Smooth muscle cell (in vitro differentiated cells): Measurements from ENCODE around the gene ZAP70. TPM values are rescaled to one million over a fixed set of nuclear protein-coding genes. Genes with fewer than 3 reads are reported as not detected.
"Not testable (repeated sequence)": the region's sequence is repeated elsewhere in the genome, so short reads cannot be mapped to it uniquely, and the experiment has no call there.

Source experiments
- DNase-seq: peaks from one replicate; lab custom pipeline; 2025; ENCODE audit not compliant: unreplicated experiment; lab: John Stamatoyannopoulos, UW
- H2AFZ ChIP-seq: fragments of 200-600 bp; sonication (generic); 2 replicates; pipeline ENCODE4 v1.6.0; 2016; ENCODE audit warnings: antibody characterized with exemption, low read depth, mild to moderate bottlenecking
- H3F3A ChIP-seq: fragments of 200-600 bp; sonication (generic); 2 replicates; pipeline ENCODE4 v1.6.0; 2017; ENCODE audit warnings: antibody characterized with exemption, low read depth
- H3K27ac ChIP-seq: fragments of 200-600 bp; sonication (generic); 2 replicates; pipeline ENCODE4 v1.5.1; 2016; ENCODE audit warnings: low read depth, mild to moderate bottlenecking
- H3K27me3 ChIP-seq: fragments of 200-600 bp; sonication (generic); 2 replicates; pipeline ENCODE4 v1.6.1; 2016; ENCODE audit warnings: low read depth, mild to moderate bottlenecking
- H3K36me3 ChIP-seq: fragments of 200-600 bp; sonication (generic); 2 replicates; pipeline ENCODE4 v1.5.1; 2016; ENCODE audit warnings: low read depth
- H3K4me1 ChIP-seq: fragments of 200-600 bp; sonication (generic); 2 replicates; pipeline ENCODE4 v1.5.1; 2016; ENCODE audit warnings: low read depth
- H3K4me2 ChIP-seq: fragments of 200-600 bp; sonication (generic); 2 replicates; pipeline ENCODE4 v1.6.0; 2016; ENCODE audit warnings: mild to moderate bottlenecking
- H3K4me3 ChIP-seq: fragments of 200-600 bp; sonication (generic); 2 replicates; pipeline ENCODE4 v1.5.1; 2016; ENCODE audit warnings: mild to moderate bottlenecking
- H3K79me2 ChIP-seq: fragments of 200-600 bp; sonication (generic); 2 replicates; pipeline ENCODE4 v1.6.0; 2016; ENCODE audit warnings: low read depth, mild to moderate bottlenecking
- H3K9ac ChIP-seq: fragments of 200-600 bp; sonication (generic); 2 replicates; pipeline ENCODE4 v1.6.0; 2016; ENCODE audit warnings: low read depth
- H3K9me3 ChIP-seq: fragments of 200-600 bp; sonication (generic); replicated peaks from 2 replicates; pipeline ENCODE4 v1.5.1; 2016; ENCODE audit warnings: low read depth
- H4K20me1 ChIP-seq: fragments of 200-600 bp; sonication (generic); 2 replicates; pipeline ENCODE4 v1.6.0; 2016; ENCODE audit warnings: low read depth
- WGBS: methylation state at CpG from one replicate; pipeline ENCODE4 v1.1.7; 2016; ENCODE audit warnings: low lambda C conversion rate; 5-methylcytosine and 5-hydroxymethylcytosine counted together
- polyA plus RNA-seq: library from polyadenylated mRNA; unstranded; fragments of >200 nt; fragmentation: Nextera tagmentation; extraction: Ambion mirVana; gene quantifications from 2 replicates; pipeline ENCODE4 v1.2.1, GENCODE V29; 2016
- total RNA-seq: library from RNA; depleted of rRNA; stranded (reverse); fragments of >200 nt; gene quantifications from 2 replicates; pipeline ENCODE4 v1.2.3, GENCODE V29; 2014
- TF ChIP-seq, protein P1 (sequence below): fragments of 200-600 bp; sonication (generic); IDR thresholded peaks from 2 replicates; pipeline ENCODE4 v1.5.1; 2017; ENCODE audit warnings: borderline replicate concordance, mild to moderate bottlenecking, antibody characterized with exemption; ENCODE audit not compliant: insufficient read depth, poor library complexity, severe bottlenecking

The ZAP70 gene
- total and polyA plus RNA-seq, 2 experiments from 2014 or later, result 0.24 to 0.40 TPM

DNA sequence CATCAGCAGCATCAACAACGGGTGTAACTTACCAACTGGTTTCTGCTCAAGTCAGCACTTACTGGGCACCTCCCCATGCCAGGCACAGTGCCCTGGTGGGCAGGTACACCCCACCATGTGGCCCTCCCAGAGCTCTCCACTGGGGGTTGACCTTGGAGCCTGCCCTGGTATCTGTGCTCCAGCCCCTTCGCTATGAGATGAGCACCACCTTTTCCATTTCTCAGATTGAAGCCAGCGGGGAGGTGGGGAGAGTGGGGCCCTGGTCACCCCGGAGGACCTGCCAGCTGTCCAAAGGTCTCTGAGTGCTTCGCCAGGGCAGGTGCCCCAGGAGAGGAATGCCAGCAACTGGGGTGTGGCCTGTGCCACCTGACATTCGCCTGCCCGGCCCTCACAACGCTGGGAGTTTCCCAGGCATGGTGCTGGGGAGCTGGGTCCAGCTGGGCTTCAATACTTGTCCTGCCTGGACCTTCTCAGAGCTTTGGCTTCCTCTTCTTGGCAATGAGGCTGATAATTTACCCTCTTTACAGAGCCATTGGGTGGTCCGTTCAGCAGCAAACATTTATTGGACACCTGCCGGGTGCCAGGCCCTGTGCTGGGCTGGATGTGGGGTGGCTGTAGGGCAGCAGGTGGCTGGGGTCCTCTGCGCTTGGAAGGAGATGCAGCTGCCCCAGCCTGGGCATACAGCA lies 5.9 kb upstream of the ZAP70 start:
- WGBS, result 97% methylated on average over 11 of the region's 11 CpGs
- H3K9me3 ChIP-seq, result no peaks in the 10 kb centered on the region
- TF ChIP-seq, protein P1, sequence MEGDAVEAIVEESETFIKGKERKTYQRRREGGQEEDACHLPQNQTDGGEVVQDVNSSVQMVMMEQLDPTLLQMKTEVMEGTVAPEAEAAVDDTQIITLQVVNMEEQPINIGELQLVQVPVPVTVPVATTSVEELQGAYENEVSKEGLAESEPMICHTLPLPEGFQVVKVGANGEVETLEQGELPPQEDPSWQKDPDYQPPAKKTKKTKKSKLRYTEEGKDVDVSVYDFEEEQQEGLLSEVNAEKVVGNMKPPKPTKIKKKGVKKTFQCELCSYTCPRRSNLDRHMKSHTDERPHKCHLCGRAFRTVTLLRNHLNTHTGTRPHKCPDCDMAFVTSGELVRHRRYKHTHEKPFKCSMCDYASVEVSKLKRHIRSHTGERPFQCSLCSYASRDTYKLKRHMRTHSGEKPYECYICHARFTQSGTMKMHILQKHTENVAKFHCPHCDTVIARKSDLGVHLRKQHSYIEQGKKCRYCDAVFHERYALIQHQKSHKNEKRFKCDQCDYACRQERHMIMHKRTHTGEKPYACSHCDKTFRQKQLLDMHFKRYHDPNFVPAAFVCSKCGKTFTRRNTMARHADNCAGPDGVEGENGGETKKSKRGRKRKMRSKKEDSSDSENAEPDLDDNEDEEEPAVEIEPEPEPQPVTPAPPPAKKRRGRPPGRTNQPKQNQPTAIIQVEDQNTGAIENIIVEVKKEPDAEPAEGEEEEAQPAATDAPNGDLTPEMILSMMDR, result no peak

DNA sequence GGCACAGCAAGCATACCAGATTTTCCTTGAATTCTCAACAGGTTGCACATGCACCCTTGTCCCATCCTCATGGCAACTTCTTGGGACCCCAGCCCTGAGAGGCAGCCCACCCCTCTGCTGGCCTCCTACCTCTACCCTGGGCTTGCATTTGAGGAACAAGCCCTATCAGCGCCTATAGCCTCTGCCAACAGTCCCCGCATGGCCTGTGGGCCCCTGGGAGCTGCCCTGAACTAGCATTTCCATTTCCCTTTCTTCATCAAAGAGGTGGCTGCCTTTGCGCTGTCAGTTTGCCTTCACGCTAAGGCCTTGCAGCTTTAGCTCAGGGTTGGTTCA lies 5.4 kb upstream of the ZAP70 start:
- no peak for DNase-seq
- 97% methylated on average over 4 of the region's 4 CpGs for WGBS

More for the DNA sequence above, 5.9 kb upstream of the ZAP70 start:
- H2AFZ ChIP-seq, result no peak overlapping the region
- H3F3A ChIP-seq, result no peaks in the 10 kb centered on the region
- H3K36me3 ChIP-seq, result no peaks in the 10 kb centered on the region
- H3K79me2 ChIP-seq, result no peaks in the 10 kb centered on the region
- H3K4me2 ChIP-seq, result no peak overlapping the region
- H3K27me3 ChIP-seq, result no peaks in the 10 kb centered on the region
- no peak overlapping the region for H3K4me3 ChIP-seq
- no peak overlapping the region for H3K9ac ChIP-seq
- no peak overlapping the region for H3K27ac ChIP-seq
- no peaks in the 10 kb centered on the region for H3K4me1 ChIP-seq
- DNase-seq, result no peak
- H4K20me1 ChIP-seq, result no peaks in the 10 kb centered on the region

DNA sequence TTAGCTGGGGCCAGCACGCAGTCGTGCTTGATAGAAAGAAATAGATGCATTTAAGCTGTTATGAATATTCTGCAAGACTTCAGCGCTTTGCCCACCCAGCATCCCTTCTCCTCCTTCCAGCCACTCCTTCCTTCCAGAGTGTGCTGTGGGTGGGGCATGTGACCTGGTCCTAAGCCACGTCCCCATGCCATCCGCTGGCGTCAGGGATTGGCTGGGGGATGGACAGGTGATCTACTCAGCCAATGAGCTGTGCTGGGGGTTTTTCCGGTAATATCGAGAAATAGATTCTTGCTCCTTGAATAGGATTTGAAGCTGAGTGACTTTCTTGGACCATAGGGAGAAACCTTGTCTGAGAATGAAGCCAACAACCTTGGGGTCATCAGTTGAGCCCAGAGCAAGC lies 4.8 kb upstream of the ZAP70 start:
- TF ChIP-seq, protein P1, result no peak
- Histone ChIP-seq H3F3A (no peaks in the 10 kb centered on the region), H2AFZ (no peak overlapping the region), H3K27ac (no peak overlapping the region), H3K9ac (no peak overlapping the region), H3K27me3 (no peaks in the 10 kb centered on the region), H3K4me2 (no peak overlapping the region), H3K79me2 (no peaks in the 10 kb centered on the region), H4K20me1 (no peaks in the 10 kb centered on the region), H3K4me1 (no peaks in the 10 kb centered on the region), H3K9me3 (no peaks in the 10 kb centered on the region), H3K4me3 (no peak overlapping the region), H3K36me3 (no peaks in the 10 kb centered on the region)
- DNase-seq, result no peak
- WGBS, result 94% methylated on average over 8 of the region's 8 CpGs

More for the DNA sequence above, 5.4 kb upstream of the ZAP70 start:
- Histone ChIP-seq H3K9ac (no peak overlapping the region), H3K36me3 (no peaks in the 10 kb centered on the region), H3K27ac (no peak overlapping the region), H3K9me3 (no peaks in the 10 kb centered on the region), H3K4me3 (no peak overlapping the region), H2AFZ (no peak overlapping the region), H3K79me2 (no peaks in the 10 kb centered on the region), H3K4me1 (no peaks in the 10 kb centered on the region), H3F3A (no peaks in the 10 kb centered on the region), H4K20me1 (no peaks in the 10 kb centered on the region), H3K27me3 (no peaks in the 10 kb centered on the region), H3K4me2 (no peak overlapping the region)
- TF ChIP-seq, protein P1, result no peak

DNA sequence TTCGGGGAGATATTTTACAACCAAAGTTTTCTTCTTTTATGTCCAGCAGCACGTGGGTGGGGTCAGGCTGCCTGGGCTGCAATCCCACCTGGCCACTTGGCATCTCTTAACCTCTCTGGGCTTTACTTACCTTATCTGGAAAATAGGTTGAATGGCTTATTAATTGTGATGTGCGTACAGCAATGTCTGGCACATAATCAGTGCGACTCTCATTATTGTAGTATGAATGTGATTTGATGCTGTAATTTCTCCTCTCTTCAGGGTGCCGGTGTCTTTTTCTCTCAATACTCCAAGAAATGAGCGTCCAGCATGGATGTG lies 2.0 kb upstream of the ZAP70 start:
- 77% methylated on average over 6 of the region's 6 CpGs for WGBS
- Histone ChIP-seq H3K4me1 (no peaks in the 10 kb centered on the region), H3K27me3 (no peaks in the 10 kb centered on the region), H3K4me2 (no peak overlapping the region), H3K79me2 (no peaks in the 10 kb centered on the region), H3F3A (no peaks in the 10 kb centered on the region), H3K36me3 (no peaks in the 10 kb centered on the region), H4K20me1 (no peaks in the 10 kb centered on the region), H3K4me3 (no peak overlapping the region), H3K27ac (no peak overlapping the region), H3K9ac (no peak overlapping the region), H2AFZ (no peak overlapping the region), H3K9me3 (no peaks in the 10 kb centered on the region)
- no peak for DNase-seq
- TF ChIP-seq, protein P1, result no peak

DNA sequence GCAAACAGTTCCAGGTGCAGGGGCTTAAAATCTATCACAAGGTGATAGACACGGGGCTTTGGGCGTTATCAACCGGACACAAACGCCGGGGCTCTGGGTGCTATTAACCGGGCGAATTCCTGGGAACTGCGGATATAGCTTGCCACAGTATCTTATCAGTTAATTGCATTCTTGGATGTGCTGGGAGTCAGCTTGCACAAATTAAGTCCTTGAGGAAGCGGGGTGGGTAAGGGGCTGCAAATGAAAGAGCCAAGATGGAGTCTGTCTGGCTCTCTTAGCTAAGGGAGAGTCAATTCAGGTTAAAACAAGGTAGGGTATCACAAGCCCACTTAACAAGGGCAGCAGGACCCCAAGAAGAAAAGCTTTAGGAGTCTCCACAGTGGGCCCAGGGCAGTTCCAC lies 1.2 kb upstream of the ZAP70 start:
- 18% methylated on average over 9 of the region's 9 CpGs for WGBS
- H3K36me3 ChIP-seq, DNase-seq: not testable (repeated sequence)

More for the DNA sequence above, 1.2 kb upstream of the ZAP70 start:
- H3K9me3 ChIP-seq, H2AFZ ChIP-seq, H3K79me2 ChIP-seq, H3K27ac ChIP-seq, H3K27me3 ChIP-seq, H3K4me3 ChIP-seq, H3K4me1 ChIP-seq, H3K9ac ChIP-seq, H4K20me1 ChIP-seq, H3K4me2 ChIP-seq, H3F3A ChIP-seq: not testable (repeated sequence)
